DMS153 (cell line): Measurements from ENCODE around the gene MRPS10.
"Not testable (repeated sequence)": the region's sequence is repeated elsewhere in the genome, so short reads cannot be mapped to it uniquely, and the experiment has no call there.

ENCODE experiments used
- DNase-seq: peaks from one replicate; lab custom pipeline; 2025; lab: John Stamatoyannopoulos, UW

MRPS10 gene

DNA sequence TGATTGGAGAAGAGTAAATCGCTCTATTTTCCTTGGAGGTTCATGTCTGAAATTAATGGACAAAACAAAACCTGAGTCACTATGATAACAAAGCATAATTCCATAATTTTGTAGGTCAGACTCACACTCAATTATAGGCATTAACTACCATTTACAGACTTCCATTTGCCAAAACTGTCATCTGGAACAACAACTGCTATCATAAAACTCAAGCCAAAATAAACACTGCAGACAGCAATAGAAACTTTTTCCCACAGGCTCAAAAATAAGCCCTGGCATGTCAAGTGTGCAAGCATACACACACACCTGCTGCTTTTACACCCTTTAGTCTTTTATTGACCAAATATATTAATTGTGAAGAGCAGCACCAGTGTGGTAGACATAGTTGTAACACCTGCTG is 7.1 kb downstream of the MRPS10 start:
- DNase-seq: peak; percentile 55

DNA sequence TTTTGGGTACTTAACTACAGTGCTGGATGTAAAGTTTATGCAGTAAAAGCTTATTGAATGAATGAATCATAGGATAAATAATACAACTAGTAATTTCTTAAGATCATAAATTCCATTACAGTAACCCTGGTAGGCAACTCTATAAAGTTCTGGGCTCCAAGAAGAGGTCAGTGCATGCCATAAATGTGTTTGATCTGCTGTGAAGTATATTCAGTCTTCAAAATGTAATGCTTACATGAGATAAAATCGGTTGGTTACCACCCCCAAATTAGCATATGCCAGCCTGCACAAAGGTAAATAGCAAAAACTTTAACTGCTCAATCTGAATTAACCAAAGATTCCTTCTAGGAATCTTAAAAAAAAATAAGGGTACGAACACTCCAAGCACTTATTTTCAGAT is 10.1 kb downstream of the MRPS10 start:
- DNase-seq: not testable (repeated sequence)

DNA sequence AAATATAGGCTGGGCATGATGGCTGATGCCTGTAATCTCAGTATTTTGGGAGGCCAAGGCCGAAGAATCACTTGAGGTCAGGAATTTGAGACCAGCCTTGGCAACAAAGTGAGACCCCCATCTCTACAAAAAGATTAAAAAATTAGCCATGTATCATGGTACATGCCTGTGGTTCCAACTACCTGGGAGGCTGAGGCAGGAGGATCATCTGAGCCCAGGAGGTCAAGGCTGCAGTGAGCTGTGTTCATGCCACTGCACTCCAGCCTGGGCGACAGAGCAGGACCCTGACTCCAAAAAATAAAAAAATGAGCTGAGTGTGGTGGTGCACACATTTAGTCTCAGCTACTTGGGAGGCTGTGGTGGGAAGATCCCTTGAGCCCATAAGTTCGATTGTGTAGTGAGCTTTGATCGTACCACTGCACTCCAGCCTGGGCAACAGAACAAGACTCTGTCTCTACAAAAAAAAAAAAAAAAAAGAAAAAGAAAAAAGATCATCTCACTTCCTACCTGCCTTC is 12.8 kb downstream of the MRPS10 start:
- no peak for DNase-seq

DNA sequence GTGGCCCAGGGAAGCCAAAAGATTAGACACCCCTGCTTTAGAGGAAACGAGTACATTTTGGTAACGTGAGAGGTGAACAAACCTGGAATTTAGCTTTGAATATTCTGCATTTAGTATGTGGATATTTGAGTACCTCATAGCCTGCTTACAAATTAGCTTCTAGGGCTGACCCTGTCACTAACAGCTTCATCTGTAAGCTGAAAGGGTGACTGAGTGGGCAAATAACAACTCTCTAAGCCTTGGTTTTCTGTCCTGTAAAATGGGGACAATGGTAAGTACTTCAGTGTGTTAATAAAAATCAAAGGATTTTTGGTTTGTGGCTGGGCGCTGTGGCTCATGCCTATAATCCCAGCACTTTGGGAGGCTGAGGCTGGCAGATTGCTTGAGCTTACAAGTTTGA is 14.5 kb downstream of the MRPS10 start:
- DNase-seq: no peak

DNA sequence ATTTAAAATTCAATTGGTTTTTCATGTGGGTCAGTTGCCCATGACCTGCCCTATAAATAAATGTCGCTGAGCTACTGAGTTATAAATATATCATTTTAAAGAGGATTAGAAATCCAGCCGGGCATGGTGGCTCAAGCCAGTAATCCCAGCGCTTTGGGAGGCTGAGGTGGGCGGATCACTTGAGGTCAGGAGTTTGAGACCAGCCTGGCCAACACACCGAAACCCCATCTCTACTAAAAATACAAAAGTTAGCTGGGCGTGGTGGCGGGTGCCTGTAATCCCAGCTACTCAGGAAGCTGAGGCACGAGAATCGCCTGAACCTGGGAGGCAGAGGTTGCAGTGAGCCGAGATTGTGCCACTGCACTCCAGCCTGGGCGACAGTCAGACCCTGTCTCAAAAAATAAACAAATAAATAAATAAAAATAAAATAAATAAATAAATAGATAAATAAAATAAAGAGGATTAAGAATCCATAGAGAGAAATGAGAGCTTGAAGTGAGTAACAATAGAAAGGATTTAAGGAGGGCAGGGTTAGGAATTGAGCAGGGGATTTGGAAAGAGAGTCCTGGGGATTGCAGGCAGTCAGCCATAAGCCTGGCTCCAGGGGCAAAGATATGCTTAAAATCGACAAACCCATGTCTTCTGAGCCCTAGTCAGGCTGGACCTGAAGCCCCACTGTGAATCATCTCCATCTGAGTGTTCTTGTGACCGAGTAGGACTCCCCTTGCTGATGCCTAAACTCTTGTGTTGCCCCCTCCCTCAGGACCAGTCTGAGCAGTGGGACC is 15.3 kb downstream of the MRPS10 start:
- not testable (repeated sequence) for DNase-seq

DNA sequence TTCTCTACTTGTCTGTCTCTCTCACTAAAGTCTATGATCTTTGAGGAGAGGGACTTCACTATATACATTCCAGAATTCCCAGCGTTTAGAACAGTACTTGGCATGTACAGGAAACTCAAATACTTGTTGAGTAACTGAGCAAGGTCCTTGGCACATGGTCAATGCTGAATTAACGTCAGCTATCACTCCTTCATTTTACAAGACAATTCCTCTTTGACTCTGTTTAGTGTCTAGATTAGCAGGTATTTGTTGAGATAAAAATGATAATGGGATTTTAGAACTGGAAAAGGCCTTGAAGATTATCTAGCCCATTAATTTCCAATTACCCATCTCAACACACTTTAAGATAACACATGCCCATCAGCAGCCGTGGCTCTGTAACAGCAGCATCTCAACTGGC is 16.3 kb downstream of the MRPS10 start:
- DNase-seq: no peak

DNA sequence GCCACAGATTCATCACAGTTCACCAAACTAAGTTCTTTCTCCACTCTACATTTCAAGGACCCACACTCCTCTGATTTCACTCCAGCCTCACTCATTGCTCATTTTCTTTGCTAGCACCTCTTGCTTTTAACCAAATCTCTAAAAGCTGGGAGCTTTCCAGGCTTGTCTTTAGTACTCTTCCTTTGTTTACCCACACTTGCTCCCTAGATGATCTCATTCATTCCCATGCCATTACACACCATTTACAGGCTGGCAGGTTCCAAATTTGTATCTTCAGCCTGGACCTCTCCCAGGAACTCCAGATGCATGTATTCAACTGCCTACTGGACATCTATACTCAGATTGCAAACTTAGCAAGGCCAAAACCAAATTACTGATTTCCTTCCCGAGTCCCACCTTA is 17.6 kb downstream of the MRPS10 start:
- no peak for DNase-seq

DNA sequence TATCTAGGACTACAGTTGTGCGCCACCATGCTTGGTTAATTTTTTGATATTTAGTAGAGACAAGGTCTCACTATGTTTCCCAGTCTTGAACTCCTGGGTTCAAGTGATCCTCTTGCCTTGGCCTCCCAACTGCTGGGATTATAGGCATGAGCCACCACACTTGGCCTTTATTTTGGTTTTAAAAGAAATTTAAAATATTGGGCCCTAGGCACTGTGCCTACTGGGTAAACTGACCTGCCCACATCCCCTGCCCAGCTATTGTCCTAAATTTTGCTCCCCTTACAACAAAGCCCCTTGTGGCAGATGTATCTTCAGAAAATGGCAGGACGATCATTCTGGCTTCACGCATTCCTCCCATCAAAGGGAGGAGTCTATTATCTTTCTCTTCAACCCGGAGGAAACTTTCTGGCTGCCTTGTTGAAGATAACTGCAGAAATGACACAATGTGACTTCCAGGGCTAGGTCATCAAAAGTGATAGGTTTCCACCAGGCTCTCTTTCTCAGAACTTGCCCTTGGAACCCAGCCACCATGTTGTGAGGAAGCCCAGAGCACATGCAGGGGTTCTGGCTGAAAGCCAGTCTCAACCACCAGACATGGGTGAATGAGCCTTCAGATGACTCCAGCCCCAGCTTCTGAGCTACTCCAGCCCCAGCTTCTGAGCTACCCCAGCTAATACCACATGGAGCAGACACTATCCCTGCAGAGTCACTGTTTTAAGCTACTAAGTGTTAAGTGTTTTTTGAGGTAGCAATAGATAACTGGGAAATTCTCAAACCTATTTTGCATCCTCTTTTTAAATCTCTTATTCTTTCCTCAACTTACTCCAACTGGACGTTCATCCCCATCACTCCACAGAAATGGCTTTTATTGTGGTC is 18.3 kb downstream of the MRPS10 start:
- no peak for DNase-seq

DNA sequence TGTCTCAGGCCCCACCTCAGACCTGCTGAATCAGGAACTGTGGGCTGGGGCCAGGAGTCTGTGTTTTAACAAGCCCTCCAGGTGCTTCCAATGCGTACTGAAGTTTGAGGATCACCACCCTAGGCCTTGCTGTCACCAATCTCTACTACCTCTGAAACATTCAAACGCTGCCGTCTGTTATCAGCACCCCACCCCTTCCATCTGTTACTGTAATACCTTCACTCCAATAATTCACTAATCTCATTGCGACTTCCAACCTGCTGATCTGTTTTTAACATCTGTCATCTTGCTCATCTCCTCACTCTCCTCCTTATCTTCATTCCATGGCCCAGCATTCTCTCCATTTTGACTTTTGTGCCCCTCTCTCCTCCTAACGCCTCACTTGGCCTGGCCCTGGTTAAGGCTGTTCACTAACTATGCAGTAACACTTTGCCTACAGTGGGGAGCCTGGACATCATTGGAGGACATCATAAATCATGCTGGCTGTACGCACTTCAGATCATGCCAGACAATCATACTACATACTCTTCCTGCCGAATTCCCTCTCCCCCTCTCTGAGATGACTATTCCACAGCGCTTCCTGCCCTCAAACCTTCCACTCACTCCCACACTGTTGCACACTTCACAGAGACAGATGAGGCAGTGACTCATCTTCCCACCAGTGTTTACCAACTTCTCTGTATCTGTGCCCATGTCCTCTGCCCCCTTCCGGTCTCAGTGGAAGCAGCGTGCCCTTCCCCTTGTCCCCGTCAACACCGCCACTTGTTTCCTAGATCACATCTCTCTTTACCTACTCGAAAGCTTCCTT is 19.9 kb downstream of the MRPS10 start:
- peak; percentile 36 for DNase-seq

DNA sequence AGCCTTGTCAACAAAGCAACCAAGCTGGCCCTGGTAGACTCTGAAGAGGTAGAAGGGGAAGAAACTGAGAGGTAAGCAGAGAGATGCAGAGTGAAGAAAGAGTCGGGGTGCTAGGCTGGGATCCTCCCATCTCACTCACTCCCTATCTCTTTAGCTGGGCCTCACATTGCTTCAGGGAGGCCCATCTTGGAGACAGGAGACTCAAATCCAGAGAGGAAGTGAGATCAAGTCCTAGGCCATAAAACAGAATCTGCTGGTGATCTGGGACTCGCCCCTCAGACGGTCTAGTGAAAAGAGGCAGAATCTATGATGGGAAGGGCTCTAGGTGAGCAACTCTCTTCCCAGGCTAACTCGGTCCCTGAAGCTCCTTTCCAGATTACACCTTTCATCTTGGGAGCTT is 22.2 kb downstream of the MRPS10 start:
- no peak for DNase-seq

DNA sequence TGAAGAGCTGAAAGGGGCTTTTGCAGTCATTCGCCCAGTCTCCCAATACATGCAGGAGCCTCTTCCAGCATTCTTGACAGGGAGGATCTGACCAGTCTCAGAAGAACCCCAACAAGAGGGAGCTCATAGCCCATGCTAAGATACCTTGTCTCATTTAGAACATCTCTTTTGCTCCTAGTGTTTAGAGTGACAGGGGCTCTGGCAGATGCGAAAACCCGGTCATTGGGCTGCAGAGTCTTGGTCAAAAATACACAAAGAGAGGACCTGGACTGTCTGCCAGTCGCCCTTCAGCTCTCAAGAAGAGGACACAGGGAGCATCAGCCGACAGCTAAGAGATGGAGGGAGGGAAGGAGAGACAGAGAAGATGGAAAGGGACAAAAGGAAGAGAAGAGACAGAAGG is 23.6 kb downstream of the MRPS10 start:
- no peak for DNase-seq

DNA sequence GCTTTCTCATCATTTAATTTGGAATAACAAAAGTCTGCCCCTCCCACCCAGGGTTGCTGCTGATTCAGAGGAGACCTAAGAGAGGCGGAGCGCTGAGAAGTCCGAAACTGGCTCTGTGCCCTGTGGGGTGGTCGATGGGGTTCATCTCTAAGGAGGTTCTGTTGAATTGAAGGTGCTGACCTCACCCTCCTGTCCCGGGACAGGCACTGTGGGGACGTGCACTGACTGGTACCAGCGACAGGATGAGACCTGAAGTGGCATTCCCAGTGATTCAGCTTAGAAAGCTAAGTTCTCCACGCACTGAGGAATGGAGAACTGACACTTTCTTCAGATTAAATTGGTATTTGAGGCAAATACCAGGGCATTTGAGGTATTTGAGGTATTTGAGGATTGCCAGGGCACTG is 24.2 kb downstream of the MRPS10 start:
- DNase-seq: no peak

DNA sequence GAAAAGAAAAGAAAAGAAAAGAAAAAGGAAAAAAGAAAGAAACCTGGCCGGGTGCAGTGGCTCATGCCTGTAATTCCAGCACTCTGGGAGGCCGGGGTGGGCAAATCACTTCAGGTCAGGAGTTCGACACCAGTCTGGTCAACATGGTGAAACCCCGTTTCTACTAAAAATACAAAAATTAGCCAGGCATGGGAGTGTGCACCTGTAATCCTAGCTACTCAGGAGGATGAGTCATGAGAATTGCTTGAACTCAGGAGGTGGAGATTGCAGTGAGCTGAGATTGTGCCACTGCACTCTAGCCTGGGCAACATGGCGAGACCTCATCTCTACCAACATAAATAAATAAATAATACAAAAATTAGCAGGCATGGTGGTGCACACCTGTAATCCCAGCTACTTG is 25.3 kb downstream of the MRPS10 start:
- DNase-seq: not testable (repeated sequence)

DNA sequence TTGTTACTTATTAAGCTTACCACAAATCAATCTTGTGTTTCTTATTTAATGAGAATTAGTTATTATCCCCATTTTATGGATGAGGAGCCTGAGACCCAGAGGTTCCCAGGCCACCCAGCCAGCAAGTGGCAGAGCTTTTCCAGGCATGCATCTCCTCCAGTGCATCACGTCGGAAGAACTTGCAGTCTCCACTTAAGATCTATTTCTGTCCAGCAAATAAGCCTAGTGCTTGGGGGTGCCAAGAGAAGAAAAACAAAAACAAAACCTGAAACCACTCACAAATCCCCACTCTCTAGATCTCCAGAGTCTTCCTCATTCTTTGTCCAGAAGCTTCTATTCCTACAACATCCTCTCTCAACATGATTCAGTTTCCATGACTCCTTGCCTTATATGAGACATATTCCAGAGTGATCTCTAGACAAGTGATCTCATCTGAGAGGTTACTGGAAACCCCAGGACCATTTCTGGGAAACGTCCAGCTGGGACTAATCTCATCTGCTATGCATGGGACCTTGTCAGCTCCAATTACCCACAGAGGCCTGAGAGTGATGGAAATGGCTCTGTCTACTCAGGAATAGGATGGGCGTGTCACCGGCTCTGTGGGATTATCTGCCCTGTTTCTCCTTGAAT is 27.0 kb downstream of the MRPS10 start:
- no peak for DNase-seq

DNA sequence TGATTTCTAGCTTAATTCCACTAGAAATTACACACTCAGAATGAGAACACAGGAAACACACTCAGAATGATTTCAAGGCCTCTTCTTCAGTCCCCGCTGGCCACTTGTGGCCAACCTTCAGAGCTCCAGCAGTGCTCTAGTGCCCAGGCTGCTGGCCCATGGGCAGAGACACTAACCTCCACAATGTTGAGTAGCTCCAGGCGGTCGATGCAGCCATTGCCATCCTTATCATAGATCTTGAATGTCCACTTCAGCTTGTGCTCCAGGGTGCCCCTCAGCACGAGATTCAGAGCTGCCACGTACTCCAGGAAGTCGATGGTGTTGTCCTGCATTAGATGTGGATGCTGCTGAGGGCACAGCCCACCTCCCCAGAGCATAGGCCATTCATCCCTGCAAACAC is 29.3 kb downstream of the MRPS10 start:
- no peak for DNase-seq

DNA sequence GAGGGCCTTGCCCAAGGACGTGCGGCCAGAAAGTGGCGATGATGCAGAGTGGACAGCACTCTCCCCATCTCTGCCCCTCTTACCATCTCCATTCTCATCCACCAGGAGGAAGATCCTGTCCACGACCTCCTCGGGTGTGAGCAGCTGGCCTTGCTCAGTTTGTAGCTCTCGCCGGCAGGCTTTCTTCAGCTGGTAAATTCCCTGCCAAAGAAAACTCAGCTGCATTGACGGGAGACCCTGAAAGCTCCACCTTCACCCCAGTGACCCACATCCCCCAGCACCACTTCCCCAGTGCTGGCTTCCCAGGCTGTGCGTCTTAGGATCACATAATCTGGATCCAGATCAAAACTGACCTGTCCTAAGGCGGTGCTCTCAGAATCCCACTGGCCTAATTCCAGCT is 32.1 kb downstream of the MRPS10 start:
- no peak for DNase-seq

DNA sequence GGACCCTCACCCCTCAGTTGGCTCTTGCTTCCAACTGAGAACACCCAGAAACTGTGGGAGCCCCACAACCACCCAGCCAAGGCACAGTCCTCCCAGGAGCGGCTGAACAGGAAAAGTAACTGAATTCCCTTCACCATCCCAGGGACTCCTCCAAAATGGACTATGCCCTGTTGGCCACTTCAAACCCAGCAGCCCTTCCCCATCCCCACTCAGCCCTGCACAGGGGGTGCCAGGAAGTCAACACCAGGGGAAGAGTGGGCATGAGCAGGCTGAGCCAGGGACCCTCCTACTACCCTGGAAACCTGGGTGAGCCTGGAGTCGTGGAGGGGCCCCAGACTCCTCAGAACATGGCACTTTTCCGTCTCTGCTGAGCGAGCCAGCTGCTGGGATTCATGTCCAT is 33.2 kb downstream of the MRPS10 start:
- no peak for DNase-seq

DNA sequence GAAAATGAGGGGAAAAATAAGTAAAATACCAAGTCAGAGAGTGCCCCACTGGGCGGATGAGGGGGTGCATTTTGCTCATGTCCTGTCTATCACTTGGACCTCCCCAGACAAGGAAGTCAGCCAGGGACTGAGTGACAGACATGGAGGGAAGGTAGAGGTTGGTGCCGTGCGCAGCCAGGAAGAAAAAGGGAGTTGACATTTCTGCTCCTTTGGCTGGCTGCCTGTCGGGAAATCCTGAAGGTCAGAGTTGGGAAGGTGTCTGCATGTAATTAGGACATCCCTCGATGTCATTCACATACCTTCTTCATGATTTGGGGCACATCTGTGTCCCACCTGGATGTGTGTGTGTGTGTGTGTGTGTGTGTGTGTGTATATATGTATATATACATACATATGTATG is 35.6 kb downstream of the MRPS10 start:
- no peak for DNase-seq

DNA sequence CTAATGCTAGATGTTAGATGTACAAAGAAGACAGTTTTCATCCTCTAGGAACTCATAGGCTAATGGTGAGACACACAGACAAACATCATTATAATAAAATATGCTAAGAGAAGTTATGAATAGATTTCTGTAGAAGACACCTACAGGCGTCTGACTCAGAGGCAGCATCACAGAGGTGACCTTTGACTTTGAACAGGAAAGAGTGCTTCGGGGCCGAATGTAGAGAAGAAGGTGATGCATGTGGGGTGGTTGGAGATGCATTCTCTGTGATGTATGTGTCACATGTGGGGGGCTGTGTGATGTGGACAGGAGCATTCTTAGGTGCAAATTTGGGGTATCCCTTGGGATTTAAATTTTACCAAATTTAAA is 37.7 kb downstream of the MRPS10 start:
- DNase-seq: no peak

DNA sequence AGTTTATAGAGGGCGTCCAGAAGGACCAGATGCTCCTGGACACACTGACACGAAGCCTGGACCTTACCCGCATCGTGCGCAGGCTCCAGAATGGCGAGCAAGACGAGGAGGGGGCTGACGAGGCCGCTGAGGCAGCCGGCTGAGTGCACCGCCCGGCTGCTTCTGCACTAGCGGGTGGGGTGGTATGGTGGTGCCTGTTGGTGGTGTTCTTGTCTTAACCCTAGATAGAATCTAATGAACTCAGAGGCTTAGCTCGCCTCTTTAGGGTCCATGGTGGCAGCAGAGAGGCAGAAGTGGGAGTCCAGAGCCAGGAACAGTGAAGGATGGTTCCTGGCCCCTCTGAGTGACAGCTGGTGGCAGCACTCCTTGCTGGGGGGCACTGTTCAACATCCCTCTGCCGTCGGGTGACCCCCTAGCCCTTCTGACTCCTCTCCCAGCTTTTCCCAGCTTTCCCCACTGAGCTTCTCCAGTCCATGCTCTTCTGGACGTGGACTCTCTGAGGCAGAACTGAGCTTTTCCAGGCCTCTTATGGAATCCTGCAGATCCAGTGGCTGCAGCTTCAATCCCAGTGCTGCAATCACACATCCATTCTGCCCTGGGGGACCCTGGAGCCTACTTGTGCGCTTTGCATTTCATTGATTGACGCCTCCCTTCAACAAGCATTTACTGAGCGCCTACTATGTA is 38.3 kb downstream of the MRPS10 start:
- DNase-seq: no peak
